ENCODE measurements around the gene CROCC2. TPM values are rescaled to one million over a fixed set of nuclear protein-coding genes. Genes with fewer than 3 reads are reported as not detected.

The CROCC2 gene
- polyA plus RNA-seq, 1 of the 3 experiments (the other 2 are of a cell fraction): not detected

DNA sequence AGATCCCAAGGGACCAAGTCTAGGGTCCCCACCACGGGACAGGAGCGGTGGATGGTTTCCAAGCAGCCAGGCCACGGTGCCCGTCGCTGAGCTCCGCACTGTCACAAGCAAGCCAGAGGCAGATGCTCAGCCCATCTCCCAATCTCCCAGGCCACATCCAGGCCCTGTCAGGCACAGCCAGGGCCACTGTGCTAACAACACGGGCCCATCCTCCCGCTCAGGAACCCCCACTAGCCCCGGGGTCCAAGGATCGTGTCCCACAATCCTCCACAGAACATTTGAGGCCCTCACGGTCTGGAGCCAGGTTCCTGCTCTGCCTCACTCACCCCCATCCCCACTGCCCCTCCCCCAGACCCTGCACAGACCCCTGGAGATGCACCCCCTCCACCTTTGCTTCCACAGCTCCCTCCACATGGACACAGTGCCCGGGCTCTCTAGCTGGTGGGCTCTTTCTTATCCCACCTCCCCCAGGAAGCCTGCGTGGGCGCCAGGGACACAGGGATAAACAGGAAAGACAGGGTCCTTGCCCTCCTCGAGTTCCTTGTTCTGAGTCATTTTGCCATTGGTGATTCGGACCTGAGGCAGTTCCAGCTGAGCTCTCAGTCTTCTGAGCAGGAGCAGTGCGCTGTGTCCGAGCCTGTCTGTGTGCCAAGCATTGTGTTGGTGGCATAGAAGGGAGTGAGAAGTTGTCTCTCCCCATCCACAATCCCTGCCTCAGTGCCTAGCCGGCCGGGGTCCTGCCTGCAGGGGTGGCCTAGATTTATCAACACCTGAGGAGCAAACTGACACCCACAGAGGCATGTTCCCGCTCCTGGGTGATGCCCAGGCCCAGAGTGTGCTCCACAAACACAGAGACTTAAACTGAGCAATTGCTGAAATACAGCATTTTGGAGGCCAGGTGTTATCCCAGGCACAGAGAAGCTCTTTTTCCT is 7.0 kb downstream of the CROCC2 start:
- no peak overlapping the region for H3K4me3 ChIP-seq (ENCODE audit: low read depth in 2 of 2, low read length in 1 of 2)
- no peaks in the 10 kb centered on the region for H3K27me3 ChIP-seq (ENCODE audit: insufficient read depth)
- no peaks in the 10 kb centered on the region for H4K20me1 ChIP-seq (ENCODE audit: insufficient read depth)
- no peak overlapping the region for H2AFZ ChIP-seq (ENCODE audit: low read depth)
- H3K9me2 ChIP-seq: no peaks in the 10 kb centered on the region
- DNase-seq: no peak
- no peaks in the 10 kb centered on the region for H3K36me3 ChIP-seq (replicated peaks in 1 of 2; ENCODE audit: control insufficient read depth in 1 of 2, insufficient read depth in 2 of 2, low read length in 1 of 2)
- H3F3A ChIP-seq (replicated peaks; ENCODE audit: insufficient read depth): no peaks in the 10 kb centered on the region
- H3K9me3 ChIP-seq: no peaks in the 10 kb centered on the region
- H3K27ac ChIP-seq (ENCODE audit: low read depth in 2 of 2, low read length in 1 of 2): no peak overlapping the region; a peak in 1 of 4 replicates
- ChIA-PET POLR2A (no interaction called here), CTCF (interaction anchor here (0.7 to 2.5 kb wide), 26 partner anchors 10 to 413 kb away, joined by 3 to 25 read pairs (median 4); no protein-coding TSS in a partner anchor)
- no peak overlapping the region for H3K9ac ChIP-seq
- H3K4me2 ChIP-seq: no peak overlapping the region
- 55% methylated on average over 8 of the region's 21 CpGs for WGBS (ENCODE audit: low lambda C conversion rate)
- H3K79me2 ChIP-seq (ENCODE audit: insufficient read depth): no peaks in the 10 kb centered on the region
- H3K4me1 ChIP-seq (ENCODE audit: control insufficient read depth in 1 of 2, insufficient read depth in 2 of 2, low read depth in 1 of 2, low read length in 1 of 2): peaks cover 3 to 49% of the 10 kb centered on the region in 2 experiments; a peak in 1 of 4 replicates
- TF ChIP-seq MEF2A (IDR thresholded peaks at IDR 0.05; ENCODE audit: borderline replicate concordance, low read depth) (no peak), MXI1 (IDR thresholded peaks at IDR 0.05; ENCODE audit: low read depth, low read length) (no peak), YY1 (IDR thresholded peaks at IDR 0.05; ENCODE audit: low read depth) (no peak), TEAD4 (IDR thresholded peaks at IDR 0.05; ENCODE audit: borderline replicate concordance, insufficient read depth) (no peak), JUND (IDR thresholded peaks at IDR 0.05) (no peak), POLR2AphosphoS5 (IDR thresholded peaks at IDR 0.05; ENCODE audit: low read depth, low read length) (no peak), NFIC (IDR thresholded peaks at IDR 0.05; ENCODE audit: borderline replicate concordance) (no peak), FOXM1 (IDR thresholded peaks at IDR 0.05; ENCODE audit: low read depth) (no peak), FOSL2 (IDR thresholded peaks at IDR 0.05; ENCODE audit: borderline replicate concordance, low read depth) (no peak)
- TF ChIP-seq, protein P1, sequence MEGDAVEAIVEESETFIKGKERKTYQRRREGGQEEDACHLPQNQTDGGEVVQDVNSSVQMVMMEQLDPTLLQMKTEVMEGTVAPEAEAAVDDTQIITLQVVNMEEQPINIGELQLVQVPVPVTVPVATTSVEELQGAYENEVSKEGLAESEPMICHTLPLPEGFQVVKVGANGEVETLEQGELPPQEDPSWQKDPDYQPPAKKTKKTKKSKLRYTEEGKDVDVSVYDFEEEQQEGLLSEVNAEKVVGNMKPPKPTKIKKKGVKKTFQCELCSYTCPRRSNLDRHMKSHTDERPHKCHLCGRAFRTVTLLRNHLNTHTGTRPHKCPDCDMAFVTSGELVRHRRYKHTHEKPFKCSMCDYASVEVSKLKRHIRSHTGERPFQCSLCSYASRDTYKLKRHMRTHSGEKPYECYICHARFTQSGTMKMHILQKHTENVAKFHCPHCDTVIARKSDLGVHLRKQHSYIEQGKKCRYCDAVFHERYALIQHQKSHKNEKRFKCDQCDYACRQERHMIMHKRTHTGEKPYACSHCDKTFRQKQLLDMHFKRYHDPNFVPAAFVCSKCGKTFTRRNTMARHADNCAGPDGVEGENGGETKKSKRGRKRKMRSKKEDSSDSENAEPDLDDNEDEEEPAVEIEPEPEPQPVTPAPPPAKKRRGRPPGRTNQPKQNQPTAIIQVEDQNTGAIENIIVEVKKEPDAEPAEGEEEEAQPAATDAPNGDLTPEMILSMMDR (IDR thresholded peaks at IDR 0.05): no peak
- TF ChIP-seq, protein P2, sequence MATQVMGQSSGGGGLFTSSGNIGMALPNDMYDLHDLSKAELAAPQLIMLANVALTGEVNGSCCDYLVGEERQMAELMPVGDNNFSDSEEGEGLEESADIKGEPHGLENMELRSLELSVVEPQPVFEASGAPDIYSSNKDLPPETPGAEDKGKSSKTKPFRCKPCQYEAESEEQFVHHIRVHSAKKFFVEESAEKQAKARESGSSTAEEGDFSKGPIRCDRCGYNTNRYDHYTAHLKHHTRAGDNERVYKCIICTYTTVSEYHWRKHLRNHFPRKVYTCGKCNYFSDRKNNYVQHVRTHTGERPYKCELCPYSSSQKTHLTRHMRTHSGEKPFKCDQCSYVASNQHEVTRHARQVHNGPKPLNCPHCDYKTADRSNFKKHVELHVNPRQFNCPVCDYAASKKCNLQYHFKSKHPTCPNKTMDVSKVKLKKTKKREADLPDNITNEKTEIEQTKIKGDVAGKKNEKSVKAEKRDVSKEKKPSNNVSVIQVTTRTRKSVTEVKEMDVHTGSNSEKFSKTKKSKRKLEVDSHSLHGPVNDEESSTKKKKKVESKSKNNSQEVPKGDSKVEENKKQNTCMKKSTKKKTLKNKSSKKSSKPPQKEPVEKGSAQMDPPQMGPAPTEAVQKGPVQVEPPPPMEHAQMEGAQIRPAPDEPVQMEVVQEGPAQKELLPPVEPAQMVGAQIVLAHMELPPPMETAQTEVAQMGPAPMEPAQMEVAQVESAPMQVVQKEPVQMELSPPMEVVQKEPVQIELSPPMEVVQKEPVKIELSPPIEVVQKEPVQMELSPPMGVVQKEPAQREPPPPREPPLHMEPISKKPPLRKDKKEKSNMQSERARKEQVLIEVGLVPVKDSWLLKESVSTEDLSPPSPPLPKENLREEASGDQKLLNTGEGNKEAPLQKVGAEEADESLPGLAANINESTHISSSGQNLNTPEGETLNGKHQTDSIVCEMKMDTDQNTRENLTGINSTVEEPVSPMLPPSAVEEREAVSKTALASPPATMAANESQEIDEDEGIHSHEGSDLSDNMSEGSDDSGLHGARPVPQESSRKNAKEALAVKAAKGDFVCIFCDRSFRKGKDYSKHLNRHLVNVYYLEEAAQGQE (IDR thresholded peaks at IDR 0.05; ENCODE audit: low read depth, low read length): no peak
- TF ChIP-seq, protein P3, sequence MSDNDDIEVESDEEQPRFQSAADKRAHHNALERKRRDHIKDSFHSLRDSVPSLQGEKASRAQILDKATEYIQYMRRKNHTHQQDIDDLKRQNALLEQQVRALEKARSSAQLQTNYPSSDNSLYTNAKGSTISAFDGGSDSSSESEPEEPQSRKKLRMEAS (IDR thresholded peaks at IDR 0.05; ENCODE audit: low read depth): no peak
- TF ChIP-seq, protein P4, sequence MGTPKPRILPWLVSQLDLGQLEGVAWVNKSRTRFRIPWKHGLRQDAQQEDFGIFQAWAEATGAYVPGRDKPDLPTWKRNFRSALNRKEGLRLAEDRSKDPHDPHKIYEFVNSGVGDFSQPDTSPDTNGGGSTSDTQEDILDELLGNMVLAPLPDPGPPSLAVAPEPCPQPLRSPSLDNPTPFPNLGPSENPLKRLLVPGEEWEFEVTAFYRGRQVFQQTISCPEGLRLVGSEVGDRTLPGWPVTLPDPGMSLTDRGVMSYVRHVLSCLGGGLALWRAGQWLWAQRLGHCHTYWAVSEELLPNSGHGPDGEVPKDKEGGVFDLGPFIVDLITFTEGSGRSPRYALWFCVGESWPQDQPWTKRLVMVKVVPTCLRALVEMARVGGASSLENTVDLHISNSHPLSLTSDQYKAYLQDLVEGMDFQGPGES (IDR thresholded peaks at IDR 0.05; ENCODE audit: low read depth, low read length): no peak
